Endothelial cell of umbilical vein (primary cell): ENCODE data around the gene ATP10B.

Source experiments
- EZH2 ChIP-seq: IDR thresholded peaks from 2 replicates; pipeline ENCODE4 v1.6.1; 2012; ENCODE audit warnings: borderline replicate concordance, low read depth, mild to moderate bottlenecking, moderate library complexity, low read length, inconsistent platforms; ENCODE audit not compliant: severe bottlenecking
- FOS ChIP-seq: IDR thresholded peaks from 2 replicates; pipeline ENCODE4 v1.6.1; 2011; ENCODE audit warnings: mild to moderate bottlenecking, low read length, moderate library complexity, borderline replicate concordance; ENCODE audit not compliant: insufficient read depth
- JUN ChIP-seq: IDR thresholded peaks from 2 replicates; pipeline ENCODE4 v1.6.1; 2011; ENCODE audit warnings: borderline replicate concordance, low read depth; ENCODE audit not compliant: insufficient read length, insufficient read depth
- MAX ChIP-seq: IDR thresholded peaks from 2 replicates; pipeline ENCODE4 v1.6.1; 2011; ENCODE audit not compliant: insufficient read depth, insufficient read length
- POLR2A ChIP-seq: IDR thresholded peaks from 2 replicates; pipeline ENCODE4 v1.6.1; 2012; ENCODE audit warnings: low read depth, mild to moderate bottlenecking, control low read depth, low read length
- POLR2AphosphoS5 ChIP-seq: IDR thresholded peaks from 2 replicates; pipeline ENCODE4 v1.6.1; 2012; ENCODE audit warnings: low read depth, mild to moderate bottlenecking, control low read depth, low read length, moderate library complexity; ENCODE audit not compliant: insufficient read depth
- TF ChIP-seq, protein P1 (sequence below), 2 donors: IDR thresholded peaks; 1 replicate in 1 of 2; 2 replicates in 1 of 2; pipeline ENCODE4 v1.5.1; 2011; ENCODE audit warnings: low read length in 2 of 2, mild to moderate bottlenecking in 2 of 2, moderate library complexity in 2 of 2, control low read depth in 1 of 2, inconsistent platforms in 1 of 2, low read depth in 1 of 2; ENCODE audit not compliant: insufficient read depth in 1 of 2; ENCODE audit errors: extremely low read depth in 1 of 2

DNA sequence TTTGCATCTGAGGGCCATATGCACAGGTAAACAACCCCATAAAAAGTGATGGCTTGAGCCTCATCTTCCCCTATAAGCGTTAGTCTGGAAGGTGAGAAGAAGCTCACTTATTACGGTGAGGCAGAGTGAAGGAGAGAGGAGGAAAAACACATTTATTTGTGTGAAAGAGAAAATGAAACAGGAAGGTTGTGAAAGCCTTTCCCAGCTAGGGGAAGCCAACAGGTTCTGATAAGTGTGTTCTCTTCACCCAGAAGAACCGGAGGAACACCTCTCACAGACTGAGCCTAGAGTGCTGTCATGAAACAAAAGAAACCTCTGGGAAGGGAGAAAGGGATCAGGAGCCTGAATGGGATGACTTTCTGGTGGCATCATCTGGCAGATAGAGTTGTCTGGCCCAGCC is 237.9 kb downstream of the ATP10B start:
- TF ChIP-seq, protein P1, sequence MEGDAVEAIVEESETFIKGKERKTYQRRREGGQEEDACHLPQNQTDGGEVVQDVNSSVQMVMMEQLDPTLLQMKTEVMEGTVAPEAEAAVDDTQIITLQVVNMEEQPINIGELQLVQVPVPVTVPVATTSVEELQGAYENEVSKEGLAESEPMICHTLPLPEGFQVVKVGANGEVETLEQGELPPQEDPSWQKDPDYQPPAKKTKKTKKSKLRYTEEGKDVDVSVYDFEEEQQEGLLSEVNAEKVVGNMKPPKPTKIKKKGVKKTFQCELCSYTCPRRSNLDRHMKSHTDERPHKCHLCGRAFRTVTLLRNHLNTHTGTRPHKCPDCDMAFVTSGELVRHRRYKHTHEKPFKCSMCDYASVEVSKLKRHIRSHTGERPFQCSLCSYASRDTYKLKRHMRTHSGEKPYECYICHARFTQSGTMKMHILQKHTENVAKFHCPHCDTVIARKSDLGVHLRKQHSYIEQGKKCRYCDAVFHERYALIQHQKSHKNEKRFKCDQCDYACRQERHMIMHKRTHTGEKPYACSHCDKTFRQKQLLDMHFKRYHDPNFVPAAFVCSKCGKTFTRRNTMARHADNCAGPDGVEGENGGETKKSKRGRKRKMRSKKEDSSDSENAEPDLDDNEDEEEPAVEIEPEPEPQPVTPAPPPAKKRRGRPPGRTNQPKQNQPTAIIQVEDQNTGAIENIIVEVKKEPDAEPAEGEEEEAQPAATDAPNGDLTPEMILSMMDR (IDR thresholded peaks at IDR 0.05; ENCODE audit: extremely low read depth in 1 of 2, insufficient read depth in 1 of 2, low read depth in 1 of 2, low read length in 2 of 2): no peak
- TF ChIP-seq POLR2A (no peak), JUN (no peak), POLR2AphosphoS5 (no peak), FOS (no peak), EZH2 (no peak), MAX (no peak)
